ENCODE data around the gene SLC17A7. TPM values are rescaled to one million over a fixed set of nuclear protein-coding genes. Genes with fewer than 3 reads are reported as not detected.

SLC17A7 gene
- total and polyA plus RNA-seq, 2 donors (not counting 3 experiments of a cell fraction or from before 2014, with no cell fraction given): 0.07 to 0.13 TPM

DNA sequence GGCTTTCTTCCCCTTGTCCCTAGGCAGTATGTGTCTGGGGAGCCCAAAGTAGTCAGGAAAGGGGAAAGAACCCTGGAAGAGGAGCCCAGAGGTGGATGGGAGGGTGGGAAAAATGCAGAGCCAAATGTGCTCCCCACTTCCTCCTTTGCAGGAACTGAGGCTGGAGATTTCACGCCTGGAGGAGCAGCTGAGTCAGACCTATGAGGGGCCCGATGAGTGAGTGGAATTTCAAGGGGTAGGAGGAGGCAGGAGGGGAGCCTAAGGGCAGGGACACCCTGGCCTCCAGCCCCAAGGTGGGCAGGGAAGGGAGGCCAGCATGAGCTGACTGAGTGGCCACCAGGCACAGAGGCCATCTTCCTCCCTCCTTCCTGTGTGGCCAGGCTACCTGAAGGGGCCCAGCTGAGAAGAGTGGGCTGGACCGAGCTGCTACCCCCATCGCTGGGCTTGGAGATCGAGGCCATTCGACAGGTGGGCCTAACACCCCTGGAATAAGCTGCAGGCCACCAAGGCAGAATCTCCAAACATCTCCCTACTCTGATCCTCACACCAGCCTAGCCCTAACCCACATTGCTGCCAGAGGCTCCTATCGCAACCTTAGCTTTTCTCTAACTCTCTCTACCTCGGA lies 32.4 kb downstream of the SLC17A7 start:
- Histone ChIP-seq H3K36me3 (ENCODE audit: control insufficient read depth in 2 of 2, extremely low read depth in 1 of 2, insufficient read depth in 2 of 2, low read length in 2 of 2) (no peaks in the 10 kb centered on the region), H4K20me1 (replicated peaks; ENCODE audit: control insufficient read depth, extremely low read depth, insufficient read depth, low read length) (no peaks in the 10 kb centered on the region), H3K27me3 (ENCODE audit: control insufficient read depth in 2 of 2, insufficient read depth in 2 of 2, low read length in 2 of 2) (no peaks in the 10 kb centered on the region), H2AFZ (ENCODE audit: low read depth, low read length) (no peak overlapping the region), H3K27ac (ENCODE audit: insufficient read depth, low read depth, low read length) (no peak overlapping the region), H3K9me3 (replicated peaks; ENCODE audit: control insufficient read depth, insufficient read depth, low read length) (no peaks in the 10 kb centered on the region), H3K79me2 (ENCODE audit: control insufficient read depth, insufficient read depth, low read length) (no peaks in the 10 kb centered on the region), H3K9me1 (replicated peaks; ENCODE audit: control insufficient read depth, extremely low read depth, insufficient read depth, low read length) (no peaks in the 10 kb centered on the region), H3K4me2 (ENCODE audit: insufficient read depth, low read length) (no peak overlapping the region), H3K9ac (replicated peaks; ENCODE audit: extremely low read depth, insufficient read depth, low read length) (no peak overlapping the region), H3K4me1 (ENCODE audit: control insufficient read depth, extremely low read depth, insufficient read depth, low read length) (no peaks in the 10 kb centered on the region), H3K4me3 (replicated peaks in 1 of 3; ENCODE audit: insufficient read depth in 1 of 3, low read depth in 1 of 3, low read length in 3 of 3) (no peak overlapping the region)
- ChIA-PET POLR2A (no interaction called here), CTCF (interaction anchor here (0.9 kb wide), 1 partner anchor 17 kb away, joined by 3 read pairs; no protein-coding TSS in a partner anchor)
- TF ChIP-seq, protein P1, sequence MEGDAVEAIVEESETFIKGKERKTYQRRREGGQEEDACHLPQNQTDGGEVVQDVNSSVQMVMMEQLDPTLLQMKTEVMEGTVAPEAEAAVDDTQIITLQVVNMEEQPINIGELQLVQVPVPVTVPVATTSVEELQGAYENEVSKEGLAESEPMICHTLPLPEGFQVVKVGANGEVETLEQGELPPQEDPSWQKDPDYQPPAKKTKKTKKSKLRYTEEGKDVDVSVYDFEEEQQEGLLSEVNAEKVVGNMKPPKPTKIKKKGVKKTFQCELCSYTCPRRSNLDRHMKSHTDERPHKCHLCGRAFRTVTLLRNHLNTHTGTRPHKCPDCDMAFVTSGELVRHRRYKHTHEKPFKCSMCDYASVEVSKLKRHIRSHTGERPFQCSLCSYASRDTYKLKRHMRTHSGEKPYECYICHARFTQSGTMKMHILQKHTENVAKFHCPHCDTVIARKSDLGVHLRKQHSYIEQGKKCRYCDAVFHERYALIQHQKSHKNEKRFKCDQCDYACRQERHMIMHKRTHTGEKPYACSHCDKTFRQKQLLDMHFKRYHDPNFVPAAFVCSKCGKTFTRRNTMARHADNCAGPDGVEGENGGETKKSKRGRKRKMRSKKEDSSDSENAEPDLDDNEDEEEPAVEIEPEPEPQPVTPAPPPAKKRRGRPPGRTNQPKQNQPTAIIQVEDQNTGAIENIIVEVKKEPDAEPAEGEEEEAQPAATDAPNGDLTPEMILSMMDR (IDR thresholded peaks at IDR 0.05; ENCODE audit: extremely low read depth in 1 of 2, insufficient read depth in 1 of 2, low read depth in 1 of 2, low read length in 2 of 2): no peak
- TF ChIP-seq, protein P2, sequence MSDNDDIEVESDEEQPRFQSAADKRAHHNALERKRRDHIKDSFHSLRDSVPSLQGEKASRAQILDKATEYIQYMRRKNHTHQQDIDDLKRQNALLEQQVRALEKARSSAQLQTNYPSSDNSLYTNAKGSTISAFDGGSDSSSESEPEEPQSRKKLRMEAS (IDR thresholded peaks at IDR 0.05; ENCODE audit: insufficient read depth, insufficient read length): no peak
- TF ChIP-seq GATA2 (IDR thresholded peaks at IDR 0.05; ENCODE audit: insufficient read depth, insufficient read length, low read depth, low read length) (no peak), EZH2 (IDR thresholded peaks at IDR 0.05; ENCODE audit: borderline replicate concordance, low read depth, low read length, severe bottlenecking) (no peak), MYC (IDR thresholded peaks at IDR 0.05; ENCODE audit: low read depth, low read length) (no peak), POLR2AphosphoS5 (IDR thresholded peaks at IDR 0.05; ENCODE audit: insufficient read depth, low read depth, low read length) (no peak), POLR2A (IDR thresholded peaks at IDR 0.05; ENCODE audit: low read depth, low read length) (no peak), FOS (IDR thresholded peaks at IDR 0.05; ENCODE audit: borderline replicate concordance, insufficient read depth, low read length) (no peak), JUN (IDR thresholded peaks at IDR 0.05; ENCODE audit: borderline replicate concordance, insufficient read depth, insufficient read length, low read depth) (no peak)
- no peak for DNase-seq (ENCODE audit: low read depth, low spot score)
- no peak for FAIRE-seq
- dilution Hi-C loops (cut with MboI; ENCODE audit: extremely low pct_ligation_motif_present, low sequenced_read_pairs): no loop called here
- intact Hi-C loops (cut with micrococcal nuclease): no loop called here
- no TSS peak for BruUV-seq (replicated peaks)
